Uterus (tissue), 4 donors: ENCODE measurements around the gene IDH2. TPM values are rescaled to one million over a fixed set of nuclear protein-coding genes. Genes with fewer than 3 reads are reported as not detected.

ENCODE experiments used
- DNase-seq, 2 donors: peaks; one replicate each; pipeline ENCODE4 v3.0.0-alpha.2; 2019 to 2020
- H3K27ac ChIP-seq, 2 donors: fragments of 200-600 bp; sonication (generic); 1 replicate in 1 of 2; 2 replicates in 1 of 2; pipeline ENCODE4 v1.5.1; 2016 to 2018
- H3K27me3 ChIP-seq, 2 donors: fragments of 200-600 bp; sonication (generic); one replicate each; pipeline ENCODE4 v1.5.1; 2018 to 2019; ENCODE audit warnings: control low read depth in 1 of 2
- H3K36me3 ChIP-seq, 2 donors: fragments of 200-600 bp; sonication (generic); one replicate each; pipeline ENCODE4 v1.5.1; 2019; ENCODE audit warnings: control low read depth in 1 of 2
- H3K4me1 ChIP-seq, 2 donors: fragments of 200-600 bp; sonication (generic); one replicate each; pipeline ENCODE4 v1.5.1; 2018 to 2019; ENCODE audit warnings: control low read depth in 1 of 2
- H3K4me3 ChIP-seq, 2 donors: fragments of 200-600 bp; sonication (generic); 1 replicate in 1 of 2; 2 replicates in 1 of 2; pipeline ENCODE4 v1.5.1; 2018 to 2019; ENCODE audit warnings: mild to moderate bottlenecking in 1 of 2
- H3K9me3 ChIP-seq, 2 donors: fragments of 200-600 bp; sonication (generic); one replicate each; pipeline ENCODE4 v1.5.1; 2019; ENCODE audit warnings: control low read depth in 1 of 2
- CTCF ChIP-seq, 4 experiments: fragments of 200-600 bp in 2 of 4; fragments of 450-650 bp in 2 of 4; sonication (generic) in 2 of 4; IDR thresholded peaks; one replicate each; pipeline ENCODE4 v1.5.1; 2016 to 2019; ENCODE audit warnings: antibody characterized with exemption in 4 of 4, mild to moderate bottlenecking in 2 of 4, moderate library complexity in 1 of 4
- POLR2A ChIP-seq, 2 donors: fragments of 450-650 bp; IDR thresholded peaks; one replicate each; pipeline ENCODE4 v1.6.1; 2016; ENCODE audit warnings: antibody characterized with exemption in 2 of 2, mild to moderate bottlenecking in 1 of 2, moderate library complexity in 1 of 2
- intact Hi-C: fragments of 100-400 bp; cut with DNase I; formaldehyde crosslinking; loops from one replicate; pipeline ENCODE4 v1.15.1; 2023; ENCODE audit warnings: low total_unique reads
- total RNA-seq, 4 donors: library from RNA; depleted of rRNA in 3 of 4; stranded (reverse); fragments of >200 nt in 3 of 4; gene quantifications; one replicate each; pipeline versions ENCODE4 v1.1.0 to v1.2.4, GENCODE V29; 2014 to 2023
- donor health status: DM: yes; HTN: yes; CAD: no.

IDH2 gene
- total RNA-seq, 4 donors from 2014 or later: 4.1 to 93.8 (median 21.5) TPM

GRCh38 chr15:90044916-90045371, 57.3 kb downstream of the IDH2 start:
- DNase-seq: no peak
- intact Hi-C loops: no loop called here
- no peaks in the 10 kb centered on the region for H3K36me3 ChIP-seq
- TF ChIP-seq POLR2A (IDR thresholded peaks at IDR 0.05) (no peak), CTCF (IDR thresholded peaks at IDR 0.05) (no peak)
- H3K4me1 ChIP-seq: no peaks in the 10 kb centered on the region
- H3K9me3 ChIP-seq: no peaks in the 10 kb centered on the region
- H3K27me3 ChIP-seq: no peaks in the 10 kb centered on the region
- no peak overlapping the region for H3K4me3 ChIP-seq
- H3K27ac ChIP-seq: no peak overlapping the region

GRCh38 chr15:90044191-90044590, 58.1 kb downstream of the IDH2 start:
- no peak for TF ChIP-seq CTCF (IDR thresholded peaks at IDR 0.05)
- no peak for TF ChIP-seq POLR2A (IDR thresholded peaks at IDR 0.05)
- no peak for DNase-seq
- no peaks in the 10 kb centered on the region for H3K4me1 ChIP-seq
- H3K27me3 ChIP-seq: no peaks in the 10 kb centered on the region
- intact Hi-C loops: no loop called here
- no peaks in the 10 kb centered on the region for H3K36me3 ChIP-seq
- no peaks in the 10 kb centered on the region for H3K9me3 ChIP-seq
- no peak overlapping the region for H3K4me3 ChIP-seq
- no peak overlapping the region for H3K27ac ChIP-seq

- intact Hi-C loops: no loop called here
Measured at GRCh38 chr15:90043530-90044010, 58.7 kb downstream of the IDH2 start.

GRCh38 chr15:90042766-90043529, 59.3 kb downstream of the IDH2 start:
- no peak for DNase-seq

More at GRCh38 chr15:90043530-90044010, 58.7 kb downstream of the IDH2 start:
- no peak for TF ChIP-seq POLR2A (IDR thresholded peaks at IDR 0.05)
- TF ChIP-seq CTCF (IDR thresholded peaks at IDR 0.05): no peak
- no peaks in the 10 kb centered on the region for H3K27me3 ChIP-seq
- no peaks in the 10 kb centered on the region for H3K36me3 ChIP-seq
- H3K4me3 ChIP-seq: no peak overlapping the region
- no peaks in the 10 kb centered on the region for H3K4me1 ChIP-seq
- H3K27ac ChIP-seq: no peak overlapping the region
- no peak for DNase-seq
- no peaks in the 10 kb centered on the region for H3K9me3 ChIP-seq

More at GRCh38 chr15:90042766-90043529, 59.3 kb downstream of the IDH2 start:
- Histone ChIP-seq H3K9me3 (no peaks in the 10 kb centered on the region), H3K4me1 (no peaks in the 10 kb centered on the region), H3K27ac (no peak overlapping the region), H3K4me3 (no peak overlapping the region), H3K27me3 (no peaks in the 10 kb centered on the region), H3K36me3 (no peaks in the 10 kb centered on the region)
- intact Hi-C loops: no loop called here
- TF ChIP-seq POLR2A (IDR thresholded peaks at IDR 0.05) (no peak), CTCF (IDR thresholded peaks at IDR 0.05) (no peak)
